Esophagus muscularis mucosa (tissue), 4 donors: Measurements from ENCODE around the gene RARS1. TPM values are rescaled to one million over a fixed set of nuclear protein-coding genes. Genes with fewer than 3 reads are reported as not detected.
"Not testable (repeated sequence)": the region's sequence is repeated elsewhere in the genome, so short reads cannot be mapped to it uniquely, and the experiment has no call there.

ENCODE experiments used
- DNase-seq: peaks from one replicate; pipeline ENCODE4 v3.0.0-alpha.2; 2017; ENCODE audit errors: extremely low spot score
- H3K27ac ChIP-seq, 4 donors: fragments of 200-600 bp; sonication (generic); replicated peaks in 1 of 4; 1 replicate in 3 of 4; 2 replicates in 1 of 4; pipeline ENCODE4 v1.5.1; 2016 to 2019; ENCODE audit warnings: mild to moderate bottlenecking in 1 of 4
- H3K27me3 ChIP-seq, 4 donors: fragments of 200-600 bp; sonication (generic); one replicate each; pipeline versions ENCODE4 v1.5.1 to v1.6.0; 2016 to 2019
- H3K36me3 ChIP-seq, 4 donors: fragments of 200-600 bp; sonication (generic); one replicate each; pipeline ENCODE4 v1.5.1; 2016 to 2019
- H3K4me1 ChIP-seq, 4 donors: fragments of 200-600 bp; sonication (generic); one replicate each; pipeline ENCODE4 v1.5.1; 2016 to 2019
- H3K4me3 ChIP-seq, 4 donors: fragments of 200-600 bp; sonication (generic); 1 replicate in 2 of 4; 2 replicates in 2 of 4; pipeline ENCODE4 v1.5.1; 2016 to 2019; ENCODE audit warnings: mild to moderate bottlenecking in 4 of 4, moderate library complexity in 1 of 4
- H3K9me3 ChIP-seq, 4 donors: fragments of 200-600 bp; sonication (generic); 1 replicate in 3 of 4; 2 replicates in 1 of 4; pipeline ENCODE4 v1.5.1; 2016 to 2019
- EP300 ChIP-seq: sonication (generic); formaldehyde crosslinking; IDR thresholded peaks from one replicate; pipeline ENCODE4 v1.6.1; 2017; ENCODE audit warnings: antibody characterized with exemption
- POLR2A ChIP-seq: fragments of 450-650 bp; IDR thresholded peaks from one replicate; pipeline ENCODE4 v1.6.1; 2017; ENCODE audit warnings: antibody characterized with exemption, moderate library complexity, mild to moderate bottlenecking, low read depth
- POLR2AphosphoS5 ChIP-seq, 2 donors: sonication (generic); formaldehyde crosslinking; IDR thresholded peaks; one replicate each; pipeline ENCODE4 v1.6.1; 2017; ENCODE audit warnings: antibody characterized with exemption in 2 of 2
- WGBS: methylation state at CpG from one replicate; pipeline ENCODE4 v1.1.5; 2018; 5-methylcytosine and 5-hydroxymethylcytosine counted together
- intact Hi-C: fragments of 100-400 bp; cut with DNase I; formaldehyde crosslinking; loops from one replicate; pipeline ENCODE4 v1.15.1; 2023
- total RNA-seq, 4 donors: library from RNA; depleted of rRNA; stranded (reverse); fragments of >200 nt; gene quantifications; one replicate each; pipeline versions ENCODE4 v1.1.0 to v1.2.1, GENCODE V29; 2016
- TF ChIP-seq, protein P1 (sequence below), 3 experiments: fragments of 200-600 bp in 2 of 3; fragments of 450-650 bp in 1 of 3; sonication (generic) in 2 of 3; IDR thresholded peaks; one replicate each; pipeline ENCODE4 v1.5.1; 2017 to 2019; ENCODE audit warnings: antibody characterized with exemption in 3 of 3, mild to moderate bottlenecking in 2 of 3, moderate library complexity in 1 of 3

The RARS1 gene
- total RNA-seq, 4 donors from 2014 or later: 53.8 to 72.3 (median 60.7) TPM

- H3K4me1 ChIP-seq: peaks cover 3 to 16% (median 13%) of the 10 kb centered on the region in 4 donors
- H3K27me3 ChIP-seq: peaks cover 0 to 60% (median 24%) of the 10 kb centered on the region in 4 donors
- peak overlapping the region; percentile 50 to 62 (median 54) for H3K4me3 ChIP-seq
- no peak for TF ChIP-seq EP300
- no peak for TF ChIP-seq POLR2A
- TF ChIP-seq POLR2AphosphoS5 (IDR thresholded peaks at IDR 0.05): no peak
- TF ChIP-seq, protein P1, sequence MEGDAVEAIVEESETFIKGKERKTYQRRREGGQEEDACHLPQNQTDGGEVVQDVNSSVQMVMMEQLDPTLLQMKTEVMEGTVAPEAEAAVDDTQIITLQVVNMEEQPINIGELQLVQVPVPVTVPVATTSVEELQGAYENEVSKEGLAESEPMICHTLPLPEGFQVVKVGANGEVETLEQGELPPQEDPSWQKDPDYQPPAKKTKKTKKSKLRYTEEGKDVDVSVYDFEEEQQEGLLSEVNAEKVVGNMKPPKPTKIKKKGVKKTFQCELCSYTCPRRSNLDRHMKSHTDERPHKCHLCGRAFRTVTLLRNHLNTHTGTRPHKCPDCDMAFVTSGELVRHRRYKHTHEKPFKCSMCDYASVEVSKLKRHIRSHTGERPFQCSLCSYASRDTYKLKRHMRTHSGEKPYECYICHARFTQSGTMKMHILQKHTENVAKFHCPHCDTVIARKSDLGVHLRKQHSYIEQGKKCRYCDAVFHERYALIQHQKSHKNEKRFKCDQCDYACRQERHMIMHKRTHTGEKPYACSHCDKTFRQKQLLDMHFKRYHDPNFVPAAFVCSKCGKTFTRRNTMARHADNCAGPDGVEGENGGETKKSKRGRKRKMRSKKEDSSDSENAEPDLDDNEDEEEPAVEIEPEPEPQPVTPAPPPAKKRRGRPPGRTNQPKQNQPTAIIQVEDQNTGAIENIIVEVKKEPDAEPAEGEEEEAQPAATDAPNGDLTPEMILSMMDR (IDR thresholded peaks at IDR 0.05): no peak
- no peak for DNase-seq
- intact Hi-C loops: no loop called here
- WGBS: 58% methylated on average over 25 of the region's 125 CpGs
- no peak overlapping the region for H3K27ac ChIP-seq
- no peaks in the 10 kb centered on the region for H3K9me3 ChIP-seq
- no peaks in the 10 kb centered on the region for H3K36me3 ChIP-seq
Observed at GRCh38 chr5:168529374-168530234, 43.3 kb downstream of the RARS1 start.

GRCh38 chr5:168530621-168531150 is 44.4 kb downstream of the RARS1 start:
- intact Hi-C loops: no loop called here
- no peak for TF ChIP-seq POLR2AphosphoS5 (IDR thresholded peaks at IDR 0.05)
- 77% methylated on average over 4 of the region's 4 CpGs for WGBS

GRCh38 chr5:168531191-168531590 is 44.9 kb downstream of the RARS1 start:
- Histone ChIP-seq H3K4me1 (peaks cover 3 to 16% (median 13%) of the 10 kb centered on the region in 4 donors), H3K9me3 (no peaks in the 10 kb centered on the region), H3K27ac (no peak overlapping the region), H3K27me3 (peaks cover 0 to 63% (median 24%) of the 10 kb centered on the region in 4 donors), H3K4me3 (no peak overlapping the region), H3K36me3 (no peaks in the 10 kb centered on the region)
- 78% methylated on average over 5 of the region's 5 CpGs for WGBS
- TF ChIP-seq POLR2AphosphoS5 (IDR thresholded peaks at IDR 0.05) (no peak), EP300 (no peak), POLR2A (no peak)
- TF ChIP-seq, protein P1 (IDR thresholded peaks at IDR 0.05): no peak
- intact Hi-C loops: no loop called here
- DNase-seq: no peak

More at GRCh38 chr5:168530621-168531150, 44.4 kb downstream of the RARS1 start:
- no peaks in the 10 kb centered on the region for H3K9me3 ChIP-seq
- H3K36me3 ChIP-seq: no peaks in the 10 kb centered on the region
- no peak for DNase-seq
- H3K4me3 ChIP-seq: no peak overlapping the region
- peaks cover 0 to 63% (median 24%) of the 10 kb centered on the region in 4 donors for H3K27me3 ChIP-seq
- peaks cover 3 to 16% (median 13%) of the 10 kb centered on the region in 4 donors for H3K4me1 ChIP-seq
- no peak overlapping the region for H3K27ac ChIP-seq

GRCh38 chr5:168531987-168532864 is 46.0 kb downstream of the RARS1 start:
- peaks cover 3 to 16% (median 13%) of the 10 kb centered on the region in 4 donors for H3K4me1 ChIP-seq
- H3K4me3 ChIP-seq: no peak overlapping the region
- H3K27ac ChIP-seq: no peak overlapping the region
- H3K27me3 ChIP-seq: peaks cover 0 to 63% (median 24%) of the 10 kb centered on the region in 4 donors
- H3K9me3 ChIP-seq: no peaks in the 10 kb centered on the region
- DNase-seq: no peak
- H3K36me3 ChIP-seq: no peaks in the 10 kb centered on the region
- intact Hi-C loops: no loop called here
- TF ChIP-seq, protein P1 (IDR thresholded peaks at IDR 0.05): no peak
- TF ChIP-seq POLR2A (no peak), POLR2AphosphoS5 (IDR thresholded peaks at IDR 0.05) (no peak), EP300 (no peak)
- 71% methylated on average over 6 of the region's 6 CpGs for WGBS

- H3K36me3 ChIP-seq, DNase-seq, H3K27ac ChIP-seq, intact Hi-C loops, H3K4me3 ChIP-seq, H3K4me1 ChIP-seq, H3K9me3 ChIP-seq: not testable (repeated sequence)
- 87% methylated on average over 7 of the region's 7 CpGs for WGBS
- H3K27me3 ChIP-seq: peaks cover 0 to 51% (median 18%) of the 10 kb centered on the region in 4 donors
Observed at GRCh38 chr5:168534351-168534750, 48.1 kb downstream of the RARS1 start.
